Measurements from ENCODE around the gene EFNB2. TPM values are rescaled to one million over a fixed set of nuclear protein-coding genes. Genes with fewer than 3 reads are reported as not detected.

Gene EFNB2
- total RNA-seq, 1 experiment from 2014 or later, result 16.9 TPM

DNA sequence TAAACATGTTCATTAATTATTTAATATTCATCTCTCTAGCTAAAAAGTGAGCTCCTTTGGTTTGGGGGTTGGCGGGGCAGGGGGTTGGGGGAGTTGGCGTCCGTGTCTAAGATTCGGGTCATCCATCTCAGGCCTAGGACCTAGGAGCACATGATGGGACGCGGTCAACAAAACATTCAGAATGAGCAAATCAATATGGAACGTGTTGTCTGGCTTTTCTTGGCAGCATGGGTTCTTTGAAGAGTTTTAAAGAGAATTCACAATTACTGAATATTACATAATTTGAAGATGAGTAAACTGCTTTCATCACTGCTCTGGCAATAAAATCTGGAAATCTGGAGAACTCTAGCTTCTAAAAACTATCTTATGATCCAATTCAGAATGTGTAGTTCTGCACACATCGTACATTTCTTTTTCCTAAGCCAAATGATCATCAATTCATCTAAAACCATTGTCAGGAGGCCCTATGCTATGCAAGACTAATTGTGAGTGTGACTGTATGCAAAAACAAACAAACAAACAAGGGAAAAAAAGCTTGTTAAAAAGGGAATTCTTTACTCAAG, 37.9 kb upstream of the EFNB2 start:
- Mint-ChIP-seq H3K9me3 (ENCODE audit: low read depth, unreplicated experiment) (no peaks in the 10 kb centered on the region), H3K4me3 (ENCODE audit: low read depth, unreplicated experiment) (no peak overlapping the region), H3K4me1 (ENCODE audit: low read depth, unreplicated experiment) (no peaks in the 10 kb centered on the region), H3K27ac (ENCODE audit: unreplicated experiment) (no peak overlapping the region), H3K27me3 (ENCODE audit: unreplicated experiment) (no peaks in the 10 kb centered on the region), H3K36me3 (ENCODE audit: insufficient read depth, unreplicated experiment) (peaks cover under 1% of the 10 kb centered on the region)
- no peak for DNase-seq
- intact Hi-C loops (cut with micrococcal nuclease; ENCODE audit: unreplicated experiment), result no loop called here
- BruUV-seq (replicated peaks), result no TSS peak
- TF ChIP-seq, protein P1, sequence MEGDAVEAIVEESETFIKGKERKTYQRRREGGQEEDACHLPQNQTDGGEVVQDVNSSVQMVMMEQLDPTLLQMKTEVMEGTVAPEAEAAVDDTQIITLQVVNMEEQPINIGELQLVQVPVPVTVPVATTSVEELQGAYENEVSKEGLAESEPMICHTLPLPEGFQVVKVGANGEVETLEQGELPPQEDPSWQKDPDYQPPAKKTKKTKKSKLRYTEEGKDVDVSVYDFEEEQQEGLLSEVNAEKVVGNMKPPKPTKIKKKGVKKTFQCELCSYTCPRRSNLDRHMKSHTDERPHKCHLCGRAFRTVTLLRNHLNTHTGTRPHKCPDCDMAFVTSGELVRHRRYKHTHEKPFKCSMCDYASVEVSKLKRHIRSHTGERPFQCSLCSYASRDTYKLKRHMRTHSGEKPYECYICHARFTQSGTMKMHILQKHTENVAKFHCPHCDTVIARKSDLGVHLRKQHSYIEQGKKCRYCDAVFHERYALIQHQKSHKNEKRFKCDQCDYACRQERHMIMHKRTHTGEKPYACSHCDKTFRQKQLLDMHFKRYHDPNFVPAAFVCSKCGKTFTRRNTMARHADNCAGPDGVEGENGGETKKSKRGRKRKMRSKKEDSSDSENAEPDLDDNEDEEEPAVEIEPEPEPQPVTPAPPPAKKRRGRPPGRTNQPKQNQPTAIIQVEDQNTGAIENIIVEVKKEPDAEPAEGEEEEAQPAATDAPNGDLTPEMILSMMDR (IDR thresholded peaks at IDR 0.05; ENCODE audit: unreplicated experiment), result no peak
- CTCF ChIA-PET, result no interaction called here

DNA sequence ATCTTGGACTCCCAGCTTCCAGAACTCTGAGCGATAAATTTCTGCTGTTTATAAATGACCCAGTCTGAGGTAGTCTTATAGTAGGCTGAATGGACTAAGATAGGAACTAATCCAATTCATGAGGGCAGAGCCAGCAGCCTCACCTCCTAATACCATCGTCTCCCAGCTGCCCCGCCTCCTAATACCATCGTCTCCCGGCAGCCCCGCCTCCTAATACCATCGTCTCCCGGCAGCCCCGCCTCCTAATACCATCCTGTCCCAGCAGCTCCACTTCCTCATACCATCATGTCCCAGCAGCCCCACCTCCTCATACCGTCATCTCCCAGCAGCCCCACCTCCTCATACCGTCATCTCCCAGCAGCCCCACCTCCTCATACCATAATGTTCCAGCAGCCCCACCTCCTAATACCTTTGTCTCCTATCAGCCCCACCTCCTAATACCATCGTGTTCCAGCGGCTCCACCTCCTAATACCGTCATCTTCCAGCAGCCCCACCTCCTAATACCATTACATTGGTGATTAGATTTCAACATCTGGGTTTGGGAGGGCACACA, 34.9 kb upstream of the EFNB2 start:
- H3K36me3 Mint-ChIP-seq (ENCODE audit: insufficient read depth, unreplicated experiment), result peaks cover 21% of the 10 kb centered on the region
- CTCF ChIA-PET, result no interaction called here
- intact Hi-C loops (cut with micrococcal nuclease; ENCODE audit: unreplicated experiment), result no loop called here

DNA sequence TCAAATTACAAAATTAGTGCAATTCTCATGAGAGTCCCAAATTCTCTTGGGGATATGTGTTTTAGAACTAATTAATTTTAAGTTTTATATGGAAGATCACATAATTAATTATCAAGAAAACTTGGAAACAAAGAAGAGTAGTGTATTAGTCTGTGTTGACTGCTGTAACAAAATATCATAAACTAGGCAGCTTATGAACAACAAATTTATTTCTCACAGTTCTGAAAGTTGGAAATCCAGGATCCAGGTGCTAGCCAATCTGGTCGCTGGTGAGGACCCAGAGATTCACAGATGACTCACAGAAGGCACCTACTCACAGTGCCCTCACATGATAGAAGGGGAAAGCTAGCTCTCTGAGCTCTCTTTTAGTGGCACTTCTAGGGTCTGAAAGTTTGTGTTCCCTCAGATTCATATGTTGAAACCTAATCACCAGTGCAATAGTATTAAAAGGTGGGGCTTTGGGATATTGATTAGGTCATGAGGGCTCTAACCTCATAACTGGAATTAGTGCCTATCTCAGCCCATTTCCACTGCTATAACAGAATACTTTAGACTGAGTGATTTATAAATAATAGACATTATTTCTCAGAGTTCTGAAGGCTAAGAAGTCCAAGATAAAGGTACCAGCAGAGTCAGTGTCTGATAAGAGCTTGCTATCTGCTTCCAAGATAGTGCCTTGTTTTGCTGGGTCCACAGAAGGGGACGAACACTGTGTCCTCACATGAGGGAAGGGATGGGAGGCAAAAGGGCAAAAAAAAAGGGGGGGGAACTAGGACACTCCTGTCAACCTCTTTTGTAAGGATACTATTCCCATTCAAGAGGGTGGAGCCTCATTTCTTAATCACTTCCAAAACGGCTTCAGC, 34.0 kb upstream of the EFNB2 start:
- no TSS peak for BruUV-seq (replicated peaks)
- Mint-ChIP-seq H3K36me3 (ENCODE audit: insufficient read depth, unreplicated experiment) (peaks cover 21% of the 10 kb centered on the region), H3K4me1 (ENCODE audit: low read depth, unreplicated experiment) (peaks cover 9% of the 10 kb centered on the region), H3K27ac (ENCODE audit: unreplicated experiment) (no peak overlapping the region), H3K4me3 (ENCODE audit: low read depth, unreplicated experiment) (no peak overlapping the region), H3K9me3 (ENCODE audit: low read depth, unreplicated experiment) (no peaks in the 10 kb centered on the region), H3K27me3 (ENCODE audit: unreplicated experiment) (no peaks in the 10 kb centered on the region)
- CTCF ChIA-PET, result interaction anchor here (0.6 kb wide), 1 partner anchor 1816 kb away, joined by 5 read pairs; no protein-coding TSS in a partner anchor
- TF ChIP-seq, protein P1 (IDR thresholded peaks at IDR 0.05; ENCODE audit: unreplicated experiment), result no peak
- intact Hi-C loops (cut with micrococcal nuclease; ENCODE audit: unreplicated experiment), result no loop called here
- DNase-seq, result no peak

More for the DNA sequence above, 34.9 kb upstream of the EFNB2 start:
- DNase-seq, result peak; percentile 73
- Mint-ChIP-seq H3K4me3 (ENCODE audit: low read depth, unreplicated experiment) (peak overlapping the region; percentile 20), H3K27me3 (ENCODE audit: unreplicated experiment) (no peaks in the 10 kb centered on the region), H3K9me3 (ENCODE audit: low read depth, unreplicated experiment) (no peaks in the 10 kb centered on the region), H3K27ac (ENCODE audit: unreplicated experiment) (peak overlapping the region; percentile 53), H3K4me1 (ENCODE audit: low read depth, unreplicated experiment) (no peaks in the 10 kb centered on the region)
- no TSS peak for BruUV-seq (replicated peaks)
- TF ChIP-seq, protein P1 (IDR thresholded peaks at IDR 0.05; ENCODE audit: unreplicated experiment), result no peak

DNA sequence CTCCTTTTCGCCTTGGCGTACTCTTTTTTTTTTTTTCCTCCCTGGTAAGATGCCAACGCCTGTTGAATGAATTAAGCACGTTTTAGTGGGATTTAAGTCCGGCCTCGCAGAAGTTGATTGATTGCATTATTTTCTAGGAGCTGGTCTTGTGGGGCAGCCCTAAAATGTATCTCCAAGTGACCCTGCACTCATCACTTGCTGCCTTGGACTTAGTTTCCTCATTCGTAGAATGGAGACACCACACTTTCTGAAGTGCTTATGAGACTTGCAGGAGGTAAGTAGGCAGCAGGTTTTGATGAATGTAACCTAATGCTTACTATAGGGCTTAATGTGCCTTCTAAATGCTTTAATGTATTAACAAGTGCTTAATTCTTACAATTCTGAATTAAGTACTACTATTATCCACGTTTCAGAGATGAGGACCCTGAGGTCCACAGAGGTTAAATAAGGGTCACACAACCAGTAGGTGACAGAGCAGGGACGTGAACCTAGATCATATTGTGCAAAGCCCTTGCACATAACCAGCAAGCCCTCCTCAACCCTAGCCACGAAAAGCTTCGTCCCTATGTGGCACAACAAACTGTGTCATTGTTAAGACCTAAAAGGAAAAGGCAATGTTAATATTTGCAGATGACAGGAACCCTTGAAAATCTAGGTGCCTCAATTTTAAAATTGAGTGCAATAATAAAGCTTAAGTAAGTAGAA, 33.0 kb upstream of the EFNB2 start:
- H3K27ac Mint-ChIP-seq (ENCODE audit: unreplicated experiment), result peak overlapping the region; percentile 77
- H3K36me3 Mint-ChIP-seq (ENCODE audit: insufficient read depth, unreplicated experiment), result peaks cover 21% of the 10 kb centered on the region
- CTCF ChIA-PET, result no interaction called here
- intact Hi-C loops (cut with micrococcal nuclease; ENCODE audit: unreplicated experiment), result no loop called here
- no peak for DNase-seq
- H3K4me1 Mint-ChIP-seq (ENCODE audit: low read depth, unreplicated experiment), result peaks cover 13% of the 10 kb centered on the region
- H3K4me3 Mint-ChIP-seq (ENCODE audit: low read depth, unreplicated experiment), result peak overlapping the region; percentile 91
- no peaks in the 10 kb centered on the region for H3K27me3 Mint-ChIP-seq (ENCODE audit: unreplicated experiment)
- H3K9me3 Mint-ChIP-seq (ENCODE audit: low read depth, unreplicated experiment), result no peaks in the 10 kb centered on the region
- BruUV-seq (replicated peaks), result TSS peak; percentile 80
- TF ChIP-seq, protein P1 (IDR thresholded peaks at IDR 0.05; ENCODE audit: unreplicated experiment), result no peak
